H1 (cell line): ENCODE data around the gene TNIK. TPM values are rescaled to one million over a fixed set of nuclear protein-coding genes. Genes with fewer than 3 reads are reported as not detected.
A peak's percentile ranks its signal among the peaks of the same experiment; 100 is the strongest.

Experiments
- CTCF ChIA-PET: fragments of 300-600 bp; sonication (Branson Sonifier 250); formaldehyde crosslinking; loops from one replicate; lab custom pipeline; 2021; ENCODE audit not compliant: partially characterized antibody; lab: Charles Lee
- POLR2A ChIA-PET: fragments of 300-600 bp; sonication (Branson Sonifier 250); formaldehyde crosslinking; loops from one replicate; lab custom pipeline; 2021; ENCODE audit warnings: inconsistent platforms; ENCODE audit not compliant: partially characterized antibody; lab: Charles Lee
- DNase-seq, 2 experiments: peaks; one replicate each; pipeline versions ENCODE4 v3.0.0 to v3.0.0-alpha.2; 2010 to 2022; ENCODE audit warnings: low spot score in 2 of 2, low read depth in 1 of 2, mixed read lengths in 1 of 2
- FAIRE-seq: peaks from 2 replicates; lab custom pipeline; 2011; peaks lifted over from hg19 to GRCh38; lab: Jason Lieb, UNC
- H2AFZ ChIP-seq: 2 replicates; pipeline ENCODE4 v1.8.1; 2012; ENCODE audit warnings: low read length, inconsistent platforms
- H2AK5ac ChIP-seq: 2 replicates; pipeline ENCODE4 v1.6.1; 2013; ENCODE audit warnings: low read depth, low read length
- H2BK120ac ChIP-seq: replicated peaks from 2 replicates; pipeline ENCODE3; 2013; ENCODE audit warnings: low read depth, low read length, inconsistent platforms
- H2BK12ac ChIP-seq: 2 replicates; pipeline ENCODE4 v1.6.1; 2013; ENCODE audit warnings: low read depth, low read length
- H2BK15ac ChIP-seq: 2 replicates; pipeline ENCODE4 v1.6.1; 2013; ENCODE audit warnings: low read length
- H2BK20ac ChIP-seq: 2 replicates; pipeline ENCODE4 v1.6.1; 2013; ENCODE audit warnings: low read length
- H2BK5ac ChIP-seq: 2 replicates; pipeline ENCODE4 v1.6.1; 2013; ENCODE audit warnings: low read depth, low read length
- H3K14ac ChIP-seq: 2 replicates; pipeline ENCODE4 v1.6.1; 2013; ENCODE audit warnings: inconsistent platforms; ENCODE audit not compliant: insufficient read length
- H3K18ac ChIP-seq: 2 replicates; pipeline ENCODE4 v1.6.1; 2013; ENCODE audit warnings: low read length; ENCODE audit errors: extremely low read depth
- H3K23ac ChIP-seq: 2 replicates; pipeline ENCODE4 v1.6.1; 2013; ENCODE audit warnings: inconsistent platforms; ENCODE audit not compliant: insufficient read length
- H3K23me2 ChIP-seq: 2 replicates; pipeline ENCODE4 v1.6.1; 2013; ENCODE audit warnings: low read depth, low read length
- H3K27ac ChIP-seq: 2 replicates; pipeline ENCODE4 v1.6.1; 2011; ENCODE audit warnings: low read depth, low read length, inconsistent platforms
- H3K27me3 ChIP-seq, 4 experiments: replicated peaks in 1 of 4; 1 replicate in 1 of 4; 2 replicates in 3 of 4; pipeline versions ENCODE4 v1.6.1 to v1.8.1; 2011 to 2013; ENCODE audit warnings: low read length in 3 of 4, mild to moderate bottlenecking in 3 of 4, inconsistent platforms in 2 of 4, mixed read lengths in 2 of 4, moderate library complexity in 1 of 4; ENCODE audit not compliant: control insufficient read depth in 3 of 4, insufficient read depth in 3 of 4; ENCODE audit errors: extremely low read depth in 1 of 4
- H3K36me3 ChIP-seq, 4 experiments: 2 replicates each; pipeline versions ENCODE4 v1.6.1 to v1.8.1; 2011 to 2013; ENCODE audit warnings: mild to moderate bottlenecking in 4 of 4, low read length in 3 of 4, moderate library complexity in 2 of 4, control low read depth in 1 of 4, inconsistent platforms in 1 of 4; ENCODE audit not compliant: insufficient read depth in 4 of 4, control insufficient read depth in 2 of 4
- H3K4ac ChIP-seq: replicated peaks from 2 replicates; pipeline ENCODE3; 2013; ENCODE audit warnings: low read length, low read depth, mixed read lengths, inconsistent platforms; ENCODE audit not compliant: insufficient read length
- H3K4me1 ChIP-seq, 4 experiments: replicated peaks in 1 of 4; 1 replicate in 1 of 4; 2 replicates in 3 of 4; pipeline versions ENCODE4 v1.6.1 to v1.8.1; 2011 to 2013; ENCODE audit warnings: low read length in 3 of 4, inconsistent platforms in 2 of 4, mixed read lengths in 1 of 4; ENCODE audit not compliant: insufficient read depth in 4 of 4, control insufficient read depth in 3 of 4
- H3K4me2 ChIP-seq, 2 experiments: 2 replicates each; pipeline versions ENCODE4 v1.6.1 to v1.8.1; 2011 to 2013; ENCODE audit warnings: low read depth in 2 of 2, low read length in 2 of 2, control low read depth in 1 of 2, inconsistent platforms in 1 of 2, mild to moderate bottlenecking in 1 of 2; ENCODE audit not compliant: insufficient read depth in 1 of 2
- H3K4me3 ChIP-seq, 4 experiments: fragments of 200-600, 300-600 bp in 1 of 4; sonication (generic), shearing (Covaris generic), sonication (Bioruptor Twin) in 1 of 4; 2 replicates each; pipeline versions ENCODE4 v1.5.1 to v1.8.1; 2011 to 2016; ENCODE audit warnings: low read length in 4 of 4, low read depth in 3 of 4, control low read depth in 2 of 4, inconsistent platforms in 2 of 4, mild to moderate bottlenecking in 2 of 4, mixed read lengths in 1 of 4, moderate library complexity in 1 of 4; ENCODE audit not compliant: insufficient read depth in 2 of 4; ENCODE audit errors: extremely low read depth in 1 of 4
- H3K56ac ChIP-seq: replicated peaks from 2 replicates; pipeline ENCODE3; 2013; ENCODE audit warnings: low read depth, mild to moderate bottlenecking, mixed read lengths, low read length, inconsistent platforms; ENCODE audit not compliant: insufficient read length
- H3K79me1 ChIP-seq: 2 replicates; pipeline ENCODE4 v1.6.1; 2013; ENCODE audit warnings: low read depth, low read length, control low read depth
- H3K79me2 ChIP-seq, 2 experiments: 2 replicates each; pipeline versions ENCODE4 v1.6.1 to v1.8.1; 2012 to 2013; ENCODE audit warnings: low read length in 2 of 2, mild to moderate bottlenecking in 2 of 2, inconsistent platforms in 1 of 2; ENCODE audit not compliant: insufficient read depth in 2 of 2, control insufficient read depth in 1 of 2
- H3K9ac ChIP-seq, 4 experiments: replicated peaks in 1 of 4; 1 replicate in 1 of 4; 2 replicates in 3 of 4; pipeline versions ENCODE4 v1.6.1 to v1.8.1; 2011 to 2013; ENCODE audit warnings: low read depth in 3 of 4, low read length in 3 of 4, control low read depth in 2 of 4, mild to moderate bottlenecking in 2 of 4, moderate library complexity in 2 of 4, inconsistent platforms in 1 of 4; ENCODE audit errors: extremely low read depth in 1 of 4
- H3K9me3 ChIP-seq, 2 experiments: 2 replicates each; pipeline versions ENCODE4 v1.6.1 to v1.8.1; 2012 to 2013; ENCODE audit warnings: mild to moderate bottlenecking in 2 of 2, moderate library complexity in 2 of 2, control low read depth in 1 of 2, inconsistent platforms in 1 of 2, low read depth in 1 of 2, low read length in 1 of 2, mixed read lengths in 1 of 2; ENCODE audit not compliant: insufficient read depth in 2 of 2
- H4K20me1 ChIP-seq, 2 experiments: replicated peaks in 1 of 2; 2 replicates each; pipeline versions ENCODE3 to v1.8.1; 2011 to 2013; ENCODE audit warnings: inconsistent platforms in 2 of 2, low read length in 2 of 2, mild to moderate bottlenecking in 1 of 2; ENCODE audit not compliant: insufficient read depth in 2 of 2, control insufficient read depth in 1 of 2
- H4K5ac ChIP-seq: 2 replicates; pipeline ENCODE4 v1.6.1; 2013; ENCODE audit warnings: low read length, low read depth, mixed read lengths, inconsistent platforms; ENCODE audit not compliant: insufficient read length
- H4K8ac ChIP-seq: 2 replicates; pipeline ENCODE4 v1.8.0; 2013; ENCODE audit warnings: mild to moderate bottlenecking, moderate library complexity, low read length, inconsistent platforms; ENCODE audit not compliant: insufficient read depth; ENCODE audit errors: extremely low read depth
- H4K91ac ChIP-seq: replicated peaks from 2 replicates; pipeline ENCODE3; 2013; ENCODE audit warnings: low read length, mixed read lengths, inconsistent platforms; ENCODE audit not compliant: insufficient read length
- ATF3 ChIP-seq: IDR thresholded peaks from 2 replicates; pipeline ENCODE4 v1.6.1; 2011; ENCODE audit warnings: low read depth, mild to moderate bottlenecking, low read length; ENCODE audit not compliant: insufficient read depth
- BCL11A ChIP-seq, 2 experiments: IDR thresholded peaks; one replicate each; pipeline ENCODE4 v1.6.1; 2011; ENCODE audit warnings: low read depth in 2 of 2, low read length in 2 of 2, mild to moderate bottlenecking in 2 of 2
- CTBP2 ChIP-seq: IDR thresholded peaks from 2 replicates; pipeline ENCODE4 v1.7.0; 2011; ENCODE audit warnings: borderline replicate concordance, mild to moderate bottlenecking, moderate library complexity, mixed read lengths, low read length; ENCODE audit not compliant: insufficient read depth, insufficient read length
- EGR1 ChIP-seq: IDR thresholded peaks from 2 replicates; pipeline ENCODE4 v1.6.1; 2011; ENCODE audit warnings: low read depth, low read length, borderline replicate concordance
- FOSL1 ChIP-seq: IDR thresholded peaks from 2 replicates; pipeline ENCODE4 v1.6.1; 2011; ENCODE audit warnings: mild to moderate bottlenecking, low read depth, low read length, moderate library complexity; ENCODE audit not compliant: insufficient read depth
- GABPA ChIP-seq: IDR thresholded peaks from 2 replicates; pipeline ENCODE4 v1.6.1; 2011; ENCODE audit warnings: mild to moderate bottlenecking, low read length, moderate library complexity, borderline replicate concordance; ENCODE audit not compliant: insufficient read depth
- GTF2F1 ChIP-seq: IDR thresholded peaks from 2 replicates; pipeline ENCODE4 v1.6.1; 2012; ENCODE audit warnings: low read depth, low read length, improper control_type of control experiment, borderline replicate concordance
- KDM5A ChIP-seq: fragments of 200-600 bp; IDR thresholded peaks from 2 replicates; pipeline ENCODE4 v1.7.1; 2012; ENCODE audit warnings: mild to moderate bottlenecking, low read length, inconsistent platforms, mixed read lengths
- SAP30 ChIP-seq: fragments of 300-600 bp; sonication (generic); IDR thresholded peaks from 2 replicates; pipeline ENCODE4 v1.7.1; 2012; ENCODE audit warnings: low read length, moderate library complexity, mild to moderate bottlenecking, inconsistent platforms; ENCODE audit not compliant: insufficient read depth, insufficient replicate concordance
- TAF7 ChIP-seq: optimal IDR thresholded peaks from 2 replicates; pipeline ENCODE3; 2011; ENCODE audit warnings: low read depth, mild to moderate bottlenecking, inconsistent platforms, low read length, moderate library complexity, borderline replicate concordance
- TEAD4 ChIP-seq: IDR thresholded peaks from 2 replicates; pipeline ENCODE4 v1.6.1; 2012; ENCODE audit warnings: low read depth, low read length, inconsistent platforms, mixed read lengths
- WGBS, 2 experiments: shearing (Covaris generic) in 1 of 2; methylation state at CpG; one replicate each; pipeline versions ENCODE4 v1.1.6 to v1.1.7; 2013 to 2015; ENCODE audit warnings: low lambda C conversion rate in 2 of 2, mixed read lengths in 2 of 2, inconsistent platforms in 1 of 2, low coverage in 1 of 2, missing lambda C conversion rate in 1 of 2; ENCODE audit not compliant: insufficient replicate concordance in 2 of 2, insufficient coverage in 1 of 2, insufficient read length in 1 of 2; ENCODE audit errors: extremely low coverage in 1 of 2, missing lambda C conversion rate in 1 of 2; 5-methylcytosine and 5-hydroxymethylcytosine counted together
- polyA plus RNA-seq, 7 experiments: library from polyadenylated mRNA; depleted of rRNA in 3 of 7; stranded (reverse) in 5 of 7; unstranded in 2 of 7; fragments of >200 nt in 5 of 7; fragments of 200-250 nt in 2 of 7; gene quantifications; 1 replicate in 5 of 7; 2 replicates in 1 of 7; 4 replicates in 1 of 7; pipeline versions ENCODE4 v1.2.1 to v1.2.3, GENCODE V29; 2011 to 2013; ENCODE audit warnings: missing spikeins in 2 of 7, mixed read lengths in 2 of 7
- total RNA-seq: library from RNA; stranded (reverse); fragmentation: NEBNext Ultra II Directional; extraction: Animal tissue kit (Norgen Biotek cat#: 25700); gene quantifications from 2 replicates; pipeline ENCODE4 v1.2.1, GENCODE V29; 2021

The TNIK gene
- total and polyA plus RNA-seq, 2 of the 8 experiments (the other 6 are each of a cell fraction or from before 2014, with no cell fraction given) = 7.4 to 42.0 TPM

- Histone ChIP-seq H3K36me3 (no peaks in the 10 kb centered on the region), H3K4me2 (no peak overlapping the region), H3K9me3 (no peaks in the 10 kb centered on the region), H2BK5ac (no peak overlapping the region), H4K91ac (no peak overlapping the region), H4K5ac (no peak overlapping the region), H2AFZ (no peak overlapping the region), H3K14ac (no peak overlapping the region), H4K8ac (no peak overlapping the region), H3K23ac (no peak overlapping the region), H3K9ac (no peak overlapping the region), H2AK5ac (no peak overlapping the region), H2BK12ac (no peak overlapping the region; the same call in 1 of the 2 replicates), H2BK15ac (no peak overlapping the region), H2BK20ac (0 out of 2 replicates have a peak overlapping the region, but pooled peaks have one; percentile 64), H4K20me1 (peaks cover 2% of the 10 kb centered on the region in 2 experiments), H3K23me2 (no peaks in the 10 kb centered on the region; the same call in none of the 2 replicates), H3K79me1 (no peaks in the 10 kb centered on the region), H3K4ac (no peak overlapping the region), H3K4me1 (peaks cover 5 to 25% (median 14%) of the 10 kb centered on the region in 4 experiments; a peak in 5 of 7 replicates), H3K56ac (no peak overlapping the region), H3K27me3 (no peaks in the 10 kb centered on the region), H3K4me3 (no peak overlapping the region), H3K79me2 (peaks cover 6 to 80% of the 10 kb centered on the region in 2 experiments), H2BK120ac (no peak overlapping the region), H3K27ac (no peak overlapping the region), H3K18ac (peak overlapping the region; percentile 21; the same call in 1 of the 2 replicates)
- 70% methylated on average over 5 of the region's 5 CpGs; no CpG with 5 or more reads in 1 of the 2 experiments for WGBS, 2 experiments
- TF ChIP-seq GTF2F1 (no peak), CTBP2 (no peak), TAF7 (no peak), SAP30 (no peak), BCL11A (IDR thresholded peaks at IDR 0.05; ENCODE audit: low read depth in 2 of 2, low read length in 2 of 2) (no peak), GABPA (no peak), TEAD4 (no peak), EGR1 (no peak), FOSL1 (no peak), ATF3 (no peak), KDM5A (no peak)
- ChIA-PET POLR2A (interaction anchor here (1.0 to 1.4 kb wide), 2 partner anchors 10 to 13 kb away, joined by 3 to 4 read pairs; no protein-coding TSS in a partner anchor), CTCF (interaction anchor here (0.7 to 2.1 kb wide), 17 partner anchors 12 to 587 kb away, joined by 3 to 11 read pairs (median 4); no protein-coding TSS in a partner anchor)
- DNase-seq = no peak
- no peak for FAIRE-seq
These were observed 7.9 kb downstream of the TNIK start for GRCh38 chr3:171452328-171452727.
